GM23338 (cell line): Measurements from ENCODE around the gene LRRC73.

Experiments used
- CREB1 ChIP-seq: fragments of 250-450 bp; sonication (Bioruptor Pico); IDR thresholded peaks from 2 replicates; pipeline ENCODE4 v1.5.0; 2020; ENCODE audit warnings: low read depth, mild to moderate bottlenecking, moderate library complexity
- CTCF ChIP-seq, 2 experiments: fragments of 200-600 bp in 1 of 2; sonication (generic) in 1 of 2; conservative IDR thresholded peaks; 2 replicates each; pipeline versions ENCODE4 v1.5.1 to v1.6.1; 2016 to 2017; ENCODE audit warnings: antibody characterized with exemption in 2 of 2, low read depth in 2 of 2, mild to moderate bottlenecking in 2 of 2, moderate library complexity in 1 of 2
- EZH2 ChIP-seq: fragments of 200-600 bp; sonication (generic); IDR thresholded peaks from one replicate; pipeline ENCODE4 v1.8.0; 2017; ENCODE audit warnings: antibody characterized with exemption, mild to moderate bottlenecking, low read depth; ENCODE audit not compliant: unreplicated experiment
- JUNB ChIP-seq: IDR thresholded peaks from one replicate; pipeline ENCODE4 v1.6.1; 2016; ENCODE audit warnings: antibody characterized with exemption; ENCODE audit not compliant: unreplicated experiment
- NANOG ChIP-seq: IDR thresholded peaks from 2 replicates; pipeline ENCODE4 v1.6.1; 2016; ENCODE audit warnings: antibody characterized with exemption, borderline replicate concordance
- POLR2AphosphoS5 ChIP-seq: IDR thresholded peaks from 2 replicates; pipeline ENCODE4 v1.6.1; 2016; ENCODE audit warnings: antibody characterized with exemption, low read depth
- REST ChIP-seq: IDR thresholded peaks from one replicate; pipeline ENCODE4 v1.6.1; 2018; ENCODE audit warnings: antibody characterized with exemption; ENCODE audit not compliant: unreplicated experiment
- STAT1 ChIP-seq: IDR thresholded peaks from one replicate; pipeline ENCODE4 v1.6.1; 2016; ENCODE audit warnings: antibody characterized with exemption; ENCODE audit not compliant: unreplicated experiment

- TF ChIP-seq CTCF (conservative IDR thresholded peaks at IDR 0.05; ENCODE audit: low read depth in 2 of 2) (no peak), EZH2 (no peak), REST (no peak), JUNB (no peak), CREB1 (CRISPR knock-in tag) (no peak), POLR2AphosphoS5 (no peak), NANOG (no peak), STAT1 (no peak)
These were observed 30.4 kb upstream of the LRRC73 start for GRCh38 chr6:43540507-43540906.
